ENCODE data around the gene CUX1.

The CUX1 gene

GRCh38 chr7:102184303-102184702 is 366.9 kb downstream of the CUX1 start:
- H3K36me3 Mint-ChIP-seq = peaks cover 1% of the 10 kb centered on the region
- H3K4me3 Mint-ChIP-seq = no peak overlapping the region
- CTCF ChIA-PET = interaction anchor here (0.6 kb wide), 1 partner anchor 244 kb away, joined by 3 read pairs; no protein-coding TSS in a partner anchor
- no peak overlapping the region for H3K27ac Mint-ChIP-seq
- peaks cover 6% of the 10 kb centered on the region for H3K4me1 Mint-ChIP-seq
- H3K9me3 Mint-ChIP-seq = no peaks in the 10 kb centered on the region
- no peak for DNase-seq
- no peaks in the 10 kb centered on the region for H3K27me3 Mint-ChIP-seq

DNA sequence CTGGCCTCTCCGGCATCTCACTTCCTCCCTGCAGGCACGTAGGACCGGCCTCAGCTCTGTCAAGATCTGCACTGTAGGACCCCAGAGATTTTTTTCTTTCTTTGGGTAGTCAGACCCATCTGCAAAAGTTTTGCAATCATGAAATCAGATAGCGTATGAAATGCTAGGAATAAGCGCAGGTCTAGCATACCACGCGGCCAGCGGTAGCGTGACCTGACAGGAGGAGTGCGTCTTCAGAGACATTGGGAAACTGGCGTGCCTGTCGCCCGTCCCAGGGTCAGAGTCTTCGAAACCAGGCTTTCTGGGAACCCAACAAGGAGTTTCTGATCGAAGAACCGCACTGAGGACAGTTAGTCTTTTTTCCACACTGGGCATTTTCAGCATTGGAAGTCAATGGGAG is 368.4 kb downstream of the CUX1 start:
- no peaks in the 10 kb centered on the region for H3K9me3 Mint-ChIP-seq
- H3K27ac Mint-ChIP-seq = no peak overlapping the region
- H3K4me3 Mint-ChIP-seq = no peak overlapping the region
- H3K36me3 Mint-ChIP-seq = peaks cover 1% of the 10 kb centered on the region
- CTCF ChIA-PET = no interaction called here
- H3K27me3 Mint-ChIP-seq = no peaks in the 10 kb centered on the region
- DNase-seq = no peak
- H3K4me1 Mint-ChIP-seq = peaks cover 6% of the 10 kb centered on the region

GRCh38 chr7:102186306-102186705 is 368.9 kb downstream of the CUX1 start:
- no peak for DNase-seq
- Mint-ChIP-seq H3K9me3 (no peaks in the 10 kb centered on the region), H3K36me3 (no peaks in the 10 kb centered on the region), H3K4me1 (peaks cover 6% of the 10 kb centered on the region), H3K4me3 (no peak overlapping the region), H3K27ac (no peak overlapping the region), H3K27me3 (no peaks in the 10 kb centered on the region)
- CTCF ChIA-PET = no interaction called here

DNA sequence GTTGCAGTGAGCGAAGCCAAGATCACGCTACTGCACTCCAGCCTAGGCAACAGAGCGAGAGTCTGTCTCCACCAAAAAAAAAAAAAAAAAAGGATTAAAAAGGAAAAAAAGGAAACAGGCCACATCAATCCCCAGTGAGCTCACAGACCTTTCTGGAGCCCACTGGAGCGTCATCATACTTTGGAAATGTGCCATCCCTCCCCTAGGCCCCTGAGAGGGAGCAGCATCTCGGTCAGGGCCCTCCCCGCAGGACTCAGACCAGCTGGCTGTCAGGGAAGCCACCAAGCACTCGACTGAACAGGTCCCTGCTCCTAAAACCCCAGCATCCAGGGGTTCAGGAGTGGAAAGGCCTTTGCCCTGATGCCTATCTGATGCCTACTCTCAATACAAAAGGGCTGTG is 371.3 kb downstream of the CUX1 start:
- H3K27ac Mint-ChIP-seq = peak overlapping the region; percentile 65
- no peak for DNase-seq
- no peaks in the 10 kb centered on the region for H3K36me3 Mint-ChIP-seq
- no peaks in the 10 kb centered on the region for H3K27me3 Mint-ChIP-seq
- H3K4me3 Mint-ChIP-seq = no peak overlapping the region
- H3K4me1 Mint-ChIP-seq = peaks cover 6% of the 10 kb centered on the region
- no peaks in the 10 kb centered on the region for H3K9me3 Mint-ChIP-seq
- CTCF ChIA-PET = no interaction called here

DNA sequence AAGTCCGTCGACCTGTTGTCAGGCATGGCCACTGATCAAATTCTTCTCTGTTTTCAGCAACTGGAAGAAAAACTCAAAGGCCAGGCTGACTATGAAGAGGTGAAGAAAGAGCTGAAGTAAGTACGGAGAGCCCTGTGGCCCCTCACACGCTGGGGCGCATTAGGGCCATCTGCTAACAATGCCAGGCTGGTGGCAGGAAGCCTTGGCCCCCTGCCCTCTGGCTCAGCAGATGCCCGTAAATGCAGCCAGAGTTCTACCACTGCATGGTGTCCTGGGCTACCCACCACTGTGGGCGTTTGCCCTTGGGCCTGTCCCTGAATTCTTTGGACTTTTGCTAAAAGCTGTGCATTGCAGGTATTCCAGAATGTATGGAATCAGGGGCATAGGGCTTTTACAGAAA is 372.3 kb downstream of the CUX1 start:
- Mint-ChIP-seq H3K27me3 (no peaks in the 10 kb centered on the region), H3K4me1 (peaks cover 6% of the 10 kb centered on the region), H3K27ac (no peak overlapping the region), H3K36me3 (no peaks in the 10 kb centered on the region), H3K4me3 (no peak overlapping the region), H3K9me3 (no peaks in the 10 kb centered on the region)
- no peak for DNase-seq
- CTCF ChIA-PET = interaction anchor here (1.6 kb wide), 1 partner anchor 587 kb away, joined by 3 read pairs; no protein-coding TSS in a partner anchor

- Mint-ChIP-seq H3K4me3 (no peak overlapping the region), H3K4me1 (peaks cover 6% of the 10 kb centered on the region), H3K9me3 (no peaks in the 10 kb centered on the region), H3K27me3 (no peaks in the 10 kb centered on the region), H3K27ac (no peak overlapping the region), H3K36me3 (no peaks in the 10 kb centered on the region)
- DNase-seq = no peak
- CTCF ChIA-PET = interaction anchor here (1.6 kb wide), 1 partner anchor 588 kb away, joined by 3 read pairs; no protein-coding TSS in a partner anchor
Observed at GRCh38 chr7:102190776-102191350, 373.4 kb downstream of the CUX1 start.

- CTCF ChIA-PET = no interaction called here
- Mint-ChIP-seq H3K27me3 (no peaks in the 10 kb centered on the region), H3K9me3 (no peaks in the 10 kb centered on the region), H3K27ac (no peak overlapping the region), H3K36me3 (peaks cover 1% of the 10 kb centered on the region), H3K4me3 (no peak overlapping the region), H3K4me1 (peaks cover 6% of the 10 kb centered on the region)
- no peak for DNase-seq
Observed at GRCh38 chr7:102191556-102192379, 374.3 kb downstream of the CUX1 start.

DNA sequence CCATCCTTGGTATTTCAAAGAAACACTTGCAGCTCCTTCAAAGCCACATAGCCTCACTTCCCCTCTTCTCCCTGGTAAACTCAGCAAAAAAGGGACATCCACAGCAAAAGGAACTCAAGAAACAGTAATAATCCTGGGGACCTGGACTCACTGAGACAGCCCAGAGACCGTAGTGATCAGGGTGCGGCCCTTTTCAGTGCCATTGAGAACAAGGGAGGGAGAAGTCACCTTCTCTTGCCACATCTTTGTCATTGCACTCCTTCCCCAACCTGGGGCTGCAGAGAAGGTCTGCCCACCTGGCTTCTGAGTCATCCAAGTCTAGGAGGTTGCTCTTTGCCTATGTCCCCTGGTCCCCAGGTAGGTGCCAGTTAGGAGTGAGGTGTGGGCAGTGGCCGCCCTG is 375.4 kb downstream of the CUX1 start:
- H3K4me1 Mint-ChIP-seq = peaks cover 6% of the 10 kb centered on the region
- H3K9me3 Mint-ChIP-seq = no peaks in the 10 kb centered on the region
- H3K4me3 Mint-ChIP-seq = no peak overlapping the region
- H3K27me3 Mint-ChIP-seq = no peaks in the 10 kb centered on the region
- CTCF ChIA-PET = no interaction called here
- DNase-seq = no peak
- H3K27ac Mint-ChIP-seq = no peak overlapping the region
- H3K36me3 Mint-ChIP-seq = peaks cover 3% of the 10 kb centered on the region

DNA sequence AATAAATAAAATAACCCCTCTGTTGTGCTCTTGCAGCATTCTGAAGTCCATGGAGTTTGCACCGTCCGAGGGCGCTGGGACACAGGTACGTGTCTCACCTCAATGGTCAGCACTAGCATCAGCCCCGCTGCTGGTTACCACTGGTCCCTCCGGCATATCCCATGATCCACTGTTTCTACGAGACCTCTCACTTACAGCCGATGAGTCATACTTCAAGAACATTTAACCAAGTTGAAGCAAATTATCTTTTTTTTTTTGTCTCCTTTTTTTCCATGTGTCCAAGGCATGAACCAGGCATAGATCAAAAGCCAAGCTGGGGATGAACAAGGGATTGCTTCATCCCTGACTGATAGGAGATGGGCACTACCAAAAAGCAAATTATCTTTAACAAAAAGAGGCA is 376.4 kb downstream of the CUX1 start:
- Mint-ChIP-seq H3K36me3 (peaks cover 3% of the 10 kb centered on the region), H3K27ac (no peak overlapping the region), H3K4me1 (no peaks in the 10 kb centered on the region), H3K4me3 (no peak overlapping the region), H3K9me3 (no peaks in the 10 kb centered on the region), H3K27me3 (no peaks in the 10 kb centered on the region)
- CTCF ChIA-PET = no interaction called here
- no peak for DNase-seq

GRCh38 chr7:102195361-102195760 is 377.9 kb downstream of the CUX1 start:
- CTCF ChIA-PET = no interaction called here
- Mint-ChIP-seq H3K27me3 (no peaks in the 10 kb centered on the region), H3K36me3 (peaks cover 3% of the 10 kb centered on the region), H3K27ac (no peak overlapping the region), H3K9me3 (no peaks in the 10 kb centered on the region), H3K4me3 (no peak overlapping the region), H3K4me1 (no peaks in the 10 kb centered on the region)
- no peak for DNase-seq

- Mint-ChIP-seq H3K4me1 (no peaks in the 10 kb centered on the region), H3K36me3 (peaks cover 3% of the 10 kb centered on the region), H3K27me3 (no peaks in the 10 kb centered on the region), H3K27ac (no peak overlapping the region), H3K9me3 (no peaks in the 10 kb centered on the region), H3K4me3 (no peak overlapping the region)
- CTCF ChIA-PET = no interaction called here
- no peak for DNase-seq
Observed at GRCh38 chr7:102196028-102196427, 378.6 kb downstream of the CUX1 start.

GRCh38 chr7:102197161-102197560 is 379.7 kb downstream of the CUX1 start:
- Mint-ChIP-seq H3K36me3 (peaks cover 3% of the 10 kb centered on the region), H3K4me3 (no peak overlapping the region), H3K9me3 (no peaks in the 10 kb centered on the region), H3K27me3 (no peaks in the 10 kb centered on the region), H3K4me1 (no peaks in the 10 kb centered on the region), H3K27ac (no peak overlapping the region)
- CTCF ChIA-PET = no interaction called here
- no peak for DNase-seq

GRCh38 chr7:102197599-102197998 is 380.2 kb downstream of the CUX1 start:
- Mint-ChIP-seq H3K27me3 (no peaks in the 10 kb centered on the region), H3K4me1 (no peaks in the 10 kb centered on the region), H3K27ac (no peak overlapping the region), H3K4me3 (no peak overlapping the region), H3K9me3 (no peaks in the 10 kb centered on the region), H3K36me3 (peaks cover 3% of the 10 kb centered on the region)
- DNase-seq = no peak
- CTCF ChIA-PET = no interaction called here

GRCh38 chr7:102198417-102198956 is 381.1 kb downstream of the CUX1 start:
- CTCF ChIA-PET = no interaction called here
- Mint-ChIP-seq H3K9me3 (no peaks in the 10 kb centered on the region), H3K36me3 (peaks cover 3% of the 10 kb centered on the region), H3K27ac (no peak overlapping the region), H3K27me3 (no peaks in the 10 kb centered on the region), H3K4me1 (no peaks in the 10 kb centered on the region), H3K4me3 (no peak overlapping the region)
- DNase-seq = no peak

GRCh38 chr7:102201576-102201975 is 384.1 kb downstream of the CUX1 start:
- Mint-ChIP-seq H3K4me1 (no peaks in the 10 kb centered on the region), H3K9me3 (no peaks in the 10 kb centered on the region), H3K27me3 (no peaks in the 10 kb centered on the region), H3K4me3 (no peak overlapping the region), H3K27ac (no peak overlapping the region), H3K36me3 (peaks cover 3% of the 10 kb centered on the region)
- CTCF ChIA-PET = no interaction called here
- DNase-seq = no peak

All from activated naive CD4-positive, alpha-beta T cell treated with anti-CD3 and anti-CD28 coated beads, Interleukin-2, amount 10 ng/mL, durations not matched to agents 7 days and 5 days (primary cell).